GM12878 (cell line): Measurements from ENCODE around the gene RMI2. TPM values are rescaled to one million over a fixed set of nuclear protein-coding genes. Genes with fewer than 3 reads are reported as not detected.

ENCODE experiments used
- ATAC-seq: fragments of 200-7000 bp; cut with Tn5 transposase; 3 replicates; pipeline ENCODE4 v1.9.1; 2020; ENCODE audit warnings: mild to moderate bottlenecking, moderate library complexity
- BruUV-seq: library from RNA; stranded (reverse); fragments of 400-500 nt; replicated peaks from 2 replicates; lab custom pipeline; 2021; lab: Mats Ljungman, UMichigan
- CTCF ChIA-PET: fragments of 300-600 bp; sonication (Branson Sonifier 250); formaldehyde crosslinking; extraction: SDS; loops from one replicate; lab custom pipeline; 2021; ENCODE audit warnings: inconsistent platforms; lab: Yijun Ruan, JAX
- POLR2A ChIA-PET: fragments of 350-600 bp; formaldehyde crosslinking; extraction: SDS; loops from one replicate; lab custom pipeline; 2021; ENCODE audit warnings: inconsistent platforms; lab: Charles Lee
- RAD21 ChIA-PET: fragments of 300-600 bp; sonication (Branson Sonifier 250); formaldehyde crosslinking; loops from one replicate; lab custom pipeline; 2023; ENCODE audit warnings: antibody characterized with exemption; ENCODE audit not compliant: unreplicated experiment; lab: Charles Lee
- SMC1A ChIA-PET: fragments of 300-600 bp; sonication (Branson Sonifier 250); formaldehyde crosslinking; loops from one replicate; lab custom pipeline; 2023; ENCODE audit not compliant: unreplicated experiment, uncharacterized antibody; lab: Charles Lee
- DNase-seq: peaks from one replicate; pipeline ENCODE4 v3.0.0-alpha.2; 2011; ENCODE audit warnings: low read depth, low spot score
- FAIRE-seq: peaks from 3 replicates; lab custom pipeline; 2011; peaks lifted over from hg19 to GRCh38; lab: Jason Lieb, UNC
- H2AFZ ChIP-seq: 2 replicates; pipeline ENCODE4 v1.6.0; 2011; ENCODE audit warnings: low read depth, low read length, control low read depth; ENCODE audit not compliant: control insufficient read depth
- H3K27ac ChIP-seq: 2 replicates; pipeline ENCODE4 v1.5.1; 2011; ENCODE audit warnings: control low read depth; ENCODE audit not compliant: control insufficient read depth, insufficient read depth
- H3K27me3 ChIP-seq, 2 experiments: replicated peaks in 1 of 2; 2 replicates each; pipeline versions ENCODE4 v1.6.0 to v1.6.1; 2011; ENCODE audit warnings: low read length in 1 of 2; ENCODE audit not compliant: control insufficient read depth in 2 of 2, insufficient read depth in 2 of 2
- H3K36me3 ChIP-seq, 2 experiments: 2 replicates each; pipeline ENCODE4 v1.5.1; 2011; ENCODE audit warnings: low read length in 1 of 2; ENCODE audit not compliant: control insufficient read depth in 2 of 2, insufficient read depth in 2 of 2
- H3K4me1 ChIP-seq: 2 replicates; pipeline ENCODE4 v1.6.1; 2011; ENCODE audit warnings: mild to moderate bottlenecking, low read length, moderate library complexity, mixed read lengths; ENCODE audit not compliant: control insufficient read depth, insufficient read depth
- H3K4me2 ChIP-seq: 2 replicates; pipeline ENCODE4 v1.6.0; 2011; ENCODE audit warnings: control low read depth; ENCODE audit not compliant: control insufficient read depth, insufficient read depth
- H3K4me3 ChIP-seq: fragments of 200-600 bp; sonication (generic); 2 replicates; pipeline ENCODE4 v1.5.1; 2016
- H3K79me2 ChIP-seq: 2 replicates; pipeline ENCODE4 v1.6.0; 2011; ENCODE audit warnings: low read length; ENCODE audit not compliant: control insufficient read depth, insufficient read depth
- H3K9ac ChIP-seq: 2 replicates; pipeline ENCODE4 v1.8.0; 2011; ENCODE audit warnings: low read length, control low read depth, mixed read lengths; ENCODE audit not compliant: control insufficient read depth, insufficient read depth
- H3K9me3 ChIP-seq: replicated peaks from 3 replicates; pipeline ENCODE4 v1.5.1; 2011; ENCODE audit warnings: mild to moderate bottlenecking, low read length; ENCODE audit not compliant: control insufficient read depth, insufficient read depth
- H4K20me1 ChIP-seq: 2 replicates; pipeline ENCODE4 v1.6.0; 2011; ENCODE audit not compliant: control insufficient read depth, insufficient read depth
- FOS ChIP-seq: IDR thresholded peaks from 3 replicates; pipeline ENCODE4 v1.6.1; 2011; ENCODE audit warnings: borderline replicate concordance; ENCODE audit not compliant: insufficient read length; ENCODE audit errors: extremely low read depth
- IKZF1 ChIP-seq: fragments of 450-650 bp; conservative IDR thresholded peaks from 2 replicates; pipeline ENCODE4 v1.6.1; 2017; ENCODE audit warnings: antibody characterized with exemption, mild to moderate bottlenecking
- IRF4 ChIP-seq: IDR thresholded peaks from 2 replicates; pipeline ENCODE4 v1.6.1; 2011; ENCODE audit warnings: low read depth, low read length
- NFIC ChIP-seq: IDR thresholded peaks from 2 replicates; pipeline ENCODE4 v1.6.1; 2012; ENCODE audit warnings: low read depth, mild to moderate bottlenecking, inconsistent platforms, low read length, moderate library complexity
- NFYA ChIP-seq: IDR thresholded peaks from 2 replicates; pipeline ENCODE4 v1.6.1; 2011; ENCODE audit warnings: low read depth, mild to moderate bottlenecking, low read length, improper control_type of control experiment, borderline replicate concordance
- ZNF592 ChIP-seq: fragments of 450-650 bp; IDR thresholded peaks from 2 replicates; pipeline ENCODE4 v1.6.1; 2017; ENCODE audit warnings: mild to moderate bottlenecking, moderate library complexity
- WGBS: methylation state at CpG from one replicate; pipeline ENCODE4 v1.1.6; 2016; ENCODE audit warnings: low lambda C conversion rate; ENCODE audit not compliant: insufficient replicate concordance, insufficient coverage; ENCODE audit errors: missing lambda C conversion rate; 5-methylcytosine and 5-hydroxymethylcytosine counted together
- in situ Hi-C: fragments of 300-500 bp; cut with MboI; formaldehyde crosslinking; loops from 9 replicates; pipeline ENCODE4 v1.14.3; 2018; ENCODE audit warnings: mixed read lengths
- intact Hi-C: fragments of 100-400 bp; cut with micrococcal nuclease; formaldehyde crosslinking; loops from one replicate; pipeline ENCODE4 v1.14.2; 2022; ENCODE audit not compliant: unreplicated experiment
- polyA plus RNA-seq, 11 experiments: library from polyadenylated mRNA; depleted of rRNA in 4 of 11; unstranded in 6 of 11; stranded (reverse) in 5 of 11; fragments of >200 nt; fragmentation: Nextera tagmentation in 4 of 11; fragmentation: Illumina TruSeq in 1 of 11; extraction: Ambion mirVana in 4 of 11; extraction: Trizol in 1 of 11; gene quantifications; 1 replicate in 1 of 11; 2 replicates in 10 of 11; pipeline versions ENCODE4 v1.2.1 to v1.2.3, GENCODE V29; 2011 to 2016; ENCODE audit warnings: inconsistent platforms in 2 of 11, missing spikeins in 2 of 11, low read depth in 1 of 11
- total RNA-seq, 4 experiments: library from RNA; depleted of rRNA in 3 of 4; stranded (reverse); fragments of >200 nt in 3 of 4; fragmentation: Illumina TruSeq in 1 of 4; extraction: Trizol in 1 of 4; gene quantifications; 2 replicates each; pipeline versions ENCODE4 v1.2.1 to v1.2.3, GENCODE V29; 2013 to 2021

The RMI2 gene
- total and polyA plus RNA-seq, 10 of the 15 experiments (the other 5 are each of a cell fraction or from before 2014, with no cell fraction given) = 9.6 to 68.8 (median 32.1) TPM

- H2AFZ ChIP-seq = no peak overlapping the region
- no peaks in the 10 kb centered on the region for H3K9me3 ChIP-seq
- ChIA-PET RAD21 (interaction anchor here (1.9 to 11.3 kb wide), 2 partner anchors 39 to 52 kb away, joined by 5 to 129 read pairs; no protein-coding TSS in a partner anchor), SMC1A (interaction anchor here (1.6 kb wide), 1 partner anchor 30 kb away, joined by 4 read pairs; no protein-coding TSS in a partner anchor)
- intact Hi-C loops = loop anchor here (10.0 kb wide), 2 partner anchors 245 to 275 kb away; no protein-coding TSS in a partner anchor
- H3K9ac ChIP-seq = no peak overlapping the region
- peaks cover 20% of the 10 kb centered on the region for H3K4me1 ChIP-seq
- H3K4me3 ChIP-seq = no peak overlapping the region
- H3K79me2 ChIP-seq = peaks cover 13% of the 10 kb centered on the region
- BruUV-seq = no TSS peak
- TF ChIP-seq FOS (no peak), ZNF592 (no peak), NFYA (no peak), NFIC (no peak), IKZF1 (0 out of 2 replicates have a peak, but pooled peaks have one; percentile 45), IRF4 (no peak)
- TF ChIP-seq, all 136 proteins: peak for 1
- in situ Hi-C loops = no loop called here
- H3K36me3 ChIP-seq = no peaks in the 10 kb centered on the region
- no peaks in the 10 kb centered on the region for H4K20me1 ChIP-seq
- WGBS = 69% methylated on average over 14 of the region's 14 CpGs
- ATAC-seq (no peak), DNase-seq (no peak), FAIRE-seq (no peak)
- ChIA-PET POLR2A (interaction anchor here (0.6 to 0.9 kb wide), 3 partner anchors 17 to 94 kb away, joined by 3 to 4 read pairs (median 3); partner anchors contain the start of gene SOCS1), CTCF (interaction anchor here (0.8 to 7.1 kb wide), 3 partner anchors 17 to 386 kb away, joined by 3 to 70 read pairs (median 4); no protein-coding TSS in a partner anchor)
- no peaks in the 10 kb centered on the region for H3K27me3 ChIP-seq
- H3K27ac ChIP-seq = no peak overlapping the region
- no peak overlapping the region for H3K4me2 ChIP-seq
Observed at GRCh38 chr16:11349599-11350276, 4.5 kb downstream of the RMI2 start.
